ENCODE measurements around the gene WIZ.
A peak's percentile ranks its signal among the peaks of the same experiment; 100 is the strongest.

- TF ChIP-seq POLR2A (IDR thresholded peaks at IDR 0.05) = no peak
- peak; percentile 48 for TF ChIP-seq POLR2AphosphoS5 (IDR thresholded peaks at IDR 0.05)
- TF ChIP-seq CTCF (IDR thresholded peaks at IDR 0.05) = no peak
Measured at GRCh38 chr19:15404097-15404779, 45.5 kb downstream of the WIZ start.

All from prostate gland (tissue), 2 donors.